Mucosa of descending colon (tissue), 3 donors: Measurements from ENCODE around the gene ADAM19. TPM values are rescaled to one million over a fixed set of nuclear protein-coding genes. Genes with fewer than 3 reads are reported as not detected.

ENCODE experiments used
- ATAC-seq: fragments of 200-7000 bp; cut with Tn5 transposase; one replicate; pipeline ENCODE4 v1.9.1; 2020; ENCODE audit warnings: mild to moderate bottlenecking, moderate library complexity
- DNase-seq, 3 donors: peaks; one replicate each; pipeline ENCODE4 v3.0.0-alpha.2; 2020
- H3K36me3 ChIP-seq: fragments of 200-600 bp; one replicate; pipeline ENCODE4 v1.8.0; 2021; ENCODE audit warnings: low read depth, mild to moderate bottlenecking
- H3K4me1 ChIP-seq: fragments of 200-600 bp; one replicate; pipeline ENCODE4 v1.8.0; 2021; ENCODE audit warnings: low read depth, mild to moderate bottlenecking
- H3K4me3 ChIP-seq: fragments of 200-600 bp; one replicate; pipeline ENCODE4 v1.8.0; 2021; ENCODE audit warnings: mild to moderate bottlenecking
- H3K9me3 ChIP-seq: fragments of 200-600 bp; one replicate; pipeline ENCODE4 v1.8.0; 2021; ENCODE audit warnings: mild to moderate bottlenecking
- intact Hi-C, 2 donors: fragments of 100-400 bp; cut with DNase I in 1 of 2; cut with micrococcal nuclease in 1 of 2; formaldehyde crosslinking; loops; one replicate each; pipeline versions ENCODE4 v1.11.0 to v1.11.1; 2022; cut with DNase I, micrococcal nuclease
- total RNA-seq, 3 donors: library from RNA; stranded (reverse); fragmentation: NEBNext Ultra II Directional in 2 of 3; extraction: Animal tissue kit (Norgen Biotek cat#: 25700) in 2 of 3; gene quantifications; one replicate each; pipeline versions ENCODE4 v1.2.1 to v1.2.4, GENCODE V29; 2021 to 2023
- TF ChIP-seq, protein P1 (sequence below): fragments of 200-600 bp; IDR thresholded peaks from one replicate; pipeline ENCODE4 v1.8.0; 2022; ENCODE audit warnings: antibody characterized with exemption, mild to moderate bottlenecking
- donor health status: DM: no; HTN: no; CAD: no; lungs with moderate emphysema.
- donor health status: DM: no; HTN: no; CAD: no.
- donor health status: DM: no; HTN: yes; CAD: no.

Gene ADAM19
- total RNA-seq, 3 donors from 2014 or later, result 6.4 to 32.6 (median 8.9) TPM

DNA sequence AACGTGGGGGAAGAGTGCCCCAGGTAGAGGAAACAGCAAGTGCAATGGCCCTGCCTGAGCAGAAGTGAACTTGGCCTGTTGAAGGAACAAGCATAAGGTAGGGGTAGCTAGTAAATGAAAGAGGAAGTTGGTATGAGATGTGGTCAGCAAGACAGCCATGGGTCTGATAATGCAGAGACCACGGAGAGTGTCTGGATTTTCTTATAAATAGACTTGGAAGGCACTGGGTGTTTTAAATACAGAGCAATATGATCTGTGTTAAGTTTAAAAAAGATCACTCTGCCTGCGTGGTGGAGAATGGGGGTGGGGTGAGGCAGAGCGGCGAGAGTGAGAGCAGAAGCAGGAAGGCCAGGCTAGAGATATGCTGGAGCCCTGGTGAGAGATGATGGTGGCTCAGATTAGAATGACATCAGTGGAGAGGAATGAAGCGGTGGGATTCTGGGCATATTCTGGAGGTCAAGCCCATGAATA, 4.2 kb downstream of the ADAM19 start:
- DNase-seq, result peak in 2 of 3 donors; percentile 35 to 65
- no peaks in the 10 kb centered on the region for H3K9me3 ChIP-seq
- TF ChIP-seq, protein P1, sequence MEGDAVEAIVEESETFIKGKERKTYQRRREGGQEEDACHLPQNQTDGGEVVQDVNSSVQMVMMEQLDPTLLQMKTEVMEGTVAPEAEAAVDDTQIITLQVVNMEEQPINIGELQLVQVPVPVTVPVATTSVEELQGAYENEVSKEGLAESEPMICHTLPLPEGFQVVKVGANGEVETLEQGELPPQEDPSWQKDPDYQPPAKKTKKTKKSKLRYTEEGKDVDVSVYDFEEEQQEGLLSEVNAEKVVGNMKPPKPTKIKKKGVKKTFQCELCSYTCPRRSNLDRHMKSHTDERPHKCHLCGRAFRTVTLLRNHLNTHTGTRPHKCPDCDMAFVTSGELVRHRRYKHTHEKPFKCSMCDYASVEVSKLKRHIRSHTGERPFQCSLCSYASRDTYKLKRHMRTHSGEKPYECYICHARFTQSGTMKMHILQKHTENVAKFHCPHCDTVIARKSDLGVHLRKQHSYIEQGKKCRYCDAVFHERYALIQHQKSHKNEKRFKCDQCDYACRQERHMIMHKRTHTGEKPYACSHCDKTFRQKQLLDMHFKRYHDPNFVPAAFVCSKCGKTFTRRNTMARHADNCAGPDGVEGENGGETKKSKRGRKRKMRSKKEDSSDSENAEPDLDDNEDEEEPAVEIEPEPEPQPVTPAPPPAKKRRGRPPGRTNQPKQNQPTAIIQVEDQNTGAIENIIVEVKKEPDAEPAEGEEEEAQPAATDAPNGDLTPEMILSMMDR, result no peak
- no peaks in the 10 kb centered on the region for H3K36me3 ChIP-seq
- intact Hi-C loops, result no loop called here
- H3K4me3 ChIP-seq, result no peak overlapping the region
- peak; percentile 62 for ATAC-seq
- peaks cover 3% of the 10 kb centered on the region for H3K4me1 ChIP-seq

DNA sequence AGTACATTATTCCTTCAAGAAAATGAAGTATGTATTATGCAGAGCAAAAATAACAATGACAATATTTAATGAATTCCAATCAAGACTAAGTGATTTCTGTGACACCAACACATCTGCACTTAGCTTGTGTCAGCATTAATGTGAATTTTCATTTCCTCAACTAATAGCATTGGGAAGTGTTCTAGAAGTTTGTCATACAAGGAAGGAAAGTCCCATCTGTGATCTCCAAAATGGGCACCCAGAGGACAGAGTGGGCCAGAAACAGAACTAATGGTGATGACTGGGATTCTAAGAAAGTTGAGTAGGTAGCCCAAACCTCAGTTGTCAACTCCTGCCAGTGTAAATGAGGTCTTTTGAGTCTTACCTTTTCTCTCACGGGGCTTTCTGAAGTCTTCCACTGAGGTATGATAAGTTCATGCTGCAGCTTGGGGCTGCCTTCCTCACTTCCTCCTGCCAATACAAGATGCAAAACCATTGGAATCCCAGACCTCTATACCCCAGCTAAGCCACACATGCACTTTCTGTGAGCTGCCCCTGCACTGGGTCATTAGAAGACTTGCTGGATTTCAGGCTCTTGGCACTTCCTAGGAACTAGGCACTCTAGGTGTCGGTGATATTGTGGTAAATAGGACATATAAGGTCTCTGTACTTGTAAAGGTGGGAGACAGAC, 4.9 kb downstream of the ADAM19 start:
- TF ChIP-seq, protein P1, result no peak
- no peaks in the 10 kb centered on the region for H3K9me3 ChIP-seq
- no peak for DNase-seq
- no peak overlapping the region for H3K4me3 ChIP-seq
- ATAC-seq, result no peak
- H3K4me1 ChIP-seq, result peaks cover 3% of the 10 kb centered on the region
- intact Hi-C loops, result no loop called here
- no peaks in the 10 kb centered on the region for H3K36me3 ChIP-seq

DNA sequence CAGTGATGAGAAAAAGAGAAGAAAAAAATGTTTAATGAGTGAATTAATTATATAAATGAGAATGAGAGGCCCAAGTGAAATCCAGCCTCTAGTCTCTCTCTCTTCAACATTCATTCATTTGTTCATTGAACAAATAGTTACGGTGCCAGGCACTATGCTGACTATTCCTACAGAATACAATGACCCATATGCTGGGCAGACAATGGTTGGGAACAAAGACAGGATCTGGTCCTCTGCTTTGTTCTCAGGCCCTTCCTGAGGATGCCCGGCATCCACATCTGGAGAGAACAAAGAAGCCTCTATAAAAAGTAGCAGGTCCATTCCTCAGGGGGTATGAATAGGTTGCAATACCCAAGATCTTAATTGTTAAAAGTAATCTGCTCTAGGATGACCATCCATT, 6.9 kb downstream of the ADAM19 start:
- no peak overlapping the region for H3K4me3 ChIP-seq
- H3K4me1 ChIP-seq, result peaks cover 4% of the 10 kb centered on the region
- H3K36me3 ChIP-seq, result no peaks in the 10 kb centered on the region
- DNase-seq (no peak), ATAC-seq (no peak)
- intact Hi-C loops, result no loop called here
- no peaks in the 10 kb centered on the region for H3K9me3 ChIP-seq
- TF ChIP-seq, protein P1, result no peak

GRCh38 chr5:157568222-157568621, 7.4 kb downstream of the ADAM19 start:
- no peak overlapping the region for H3K4me3 ChIP-seq
- TF ChIP-seq, protein P1, result no peak
- DNase-seq, result no peak
- intact Hi-C loops, result no loop called here
- peaks cover 6% of the 10 kb centered on the region for H3K4me1 ChIP-seq
- ATAC-seq, result no peak
- H3K9me3 ChIP-seq, result no peaks in the 10 kb centered on the region
- no peaks in the 10 kb centered on the region for H3K36me3 ChIP-seq

DNA sequence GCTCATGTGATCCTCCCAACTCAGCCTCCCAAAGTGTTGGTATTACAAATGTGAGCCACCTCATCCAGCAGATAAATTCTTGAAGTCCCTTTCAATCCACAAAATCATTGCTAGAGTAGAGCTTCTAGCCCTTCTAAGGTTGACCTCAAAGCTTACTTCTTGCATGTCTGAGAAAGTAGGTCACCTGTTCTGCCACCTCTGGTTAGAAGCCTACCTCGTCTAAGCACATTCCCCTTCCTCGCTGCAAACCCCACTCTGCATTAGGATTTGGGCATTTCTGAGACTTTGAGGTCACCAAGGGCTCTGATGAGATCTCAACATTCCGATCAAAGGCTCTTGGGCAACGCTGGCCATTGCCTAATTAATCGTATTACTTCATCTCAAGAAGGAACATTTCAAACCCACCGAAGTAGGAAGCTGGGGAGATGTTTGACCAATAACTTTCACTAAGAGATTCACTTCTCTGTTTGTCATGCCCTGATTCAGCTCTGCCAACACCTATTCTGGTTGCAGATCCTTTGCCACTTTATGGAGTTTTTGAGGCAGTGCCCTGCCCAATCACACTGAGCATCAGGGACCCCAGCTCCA, 8.6 kb downstream of the ADAM19 start:
- no peak overlapping the region for H3K4me3 ChIP-seq
- H3K9me3 ChIP-seq, result no peaks in the 10 kb centered on the region
- TF ChIP-seq, protein P1, result no peak
- no peaks in the 10 kb centered on the region for H3K36me3 ChIP-seq
- intact Hi-C loops, result no loop called here
- no peak for DNase-seq
- ATAC-seq, result no peak
- peaks cover 6% of the 10 kb centered on the region for H3K4me1 ChIP-seq
